Karpas-422 (cell line): Measurements from ENCODE around the gene SDSL. TPM values are rescaled to one million over a fixed set of nuclear protein-coding genes. Genes with fewer than 3 reads are reported as not detected.

ENCODE experiments used
- DNase-seq: peaks from one replicate; pipeline ENCODE4 v3.0.0-alpha.2; 2015
- H2AFZ ChIP-seq: fragments of 200-600 bp; sonication (generic); 2 replicates; pipeline ENCODE4 v1.6.1; 2014; ENCODE audit warnings: antibody characterized with exemption, low read length, mixed read lengths
- H3K27ac ChIP-seq: fragments of 200-600 bp; sonication (generic); 2 replicates; pipeline ENCODE4 v1.5.1; 2014; ENCODE audit warnings: mild to moderate bottlenecking, low read length, moderate library complexity
- H3K27me3 ChIP-seq: fragments of 200-600 bp; sonication (generic); 2 replicates; pipeline ENCODE4 v1.6.1; 2014; ENCODE audit warnings: low read length, mixed read lengths
- H3K36me3 ChIP-seq: fragments of 200-600 bp; sonication (generic); 2 replicates; pipeline ENCODE4 v1.6.1; 2014; ENCODE audit warnings: low read length, mixed read lengths; ENCODE audit not compliant: insufficient read depth
- H3K4me1 ChIP-seq: fragments of 200-600 bp; sonication (generic); 2 replicates; pipeline ENCODE4 v1.6.1; 2014; ENCODE audit warnings: mild to moderate bottlenecking, low read length, mixed read lengths
- H3K4me2 ChIP-seq: fragments of 200-600 bp; sonication (generic); 2 replicates; pipeline ENCODE4 v1.6.1; 2014; ENCODE audit warnings: low read length, low read depth, mild to moderate bottlenecking; ENCODE audit not compliant: poor library complexity, severe bottlenecking
- H3K4me3 ChIP-seq: fragments of 200-600 bp; sonication (generic); 2 replicates; pipeline ENCODE4 v1.5.1; 2014; ENCODE audit warnings: mild to moderate bottlenecking, antibody characterized with exemption, low read length, mixed read lengths
- H3K79me2 ChIP-seq: fragments of 200-600 bp; sonication (generic); 2 replicates; pipeline ENCODE4 v1.6.1; 2014; ENCODE audit warnings: mild to moderate bottlenecking, low read length, mixed read lengths
- H3K9ac ChIP-seq: fragments of 200-600 bp; sonication (generic); 2 replicates; pipeline ENCODE4 v1.6.0; 2014; ENCODE audit warnings: low read length
- H3K9me2 ChIP-seq: fragments of 200-600 bp; sonication (generic), shearing (Covaris generic); replicated peaks from 2 replicates; pipeline ENCODE4 v1.6.0; 2014; ENCODE audit warnings: mild to moderate bottlenecking, low read length, moderate library complexity; ENCODE audit not compliant: insufficient read depth
- H3K9me3 ChIP-seq: fragments of 300-700, 200-600 bp; sonication (generic); 2 replicates; pipeline ENCODE4 v1.6.1; 2014; ENCODE audit warnings: low read length, mixed read lengths
- H4K20me1 ChIP-seq: fragments of 200-600 bp; sonication (generic); 2 replicates; pipeline ENCODE4 v1.6.1; 2014; ENCODE audit warnings: mild to moderate bottlenecking, antibody characterized with exemption, low read length, low read depth; ENCODE audit not compliant: insufficient read depth
- total RNA-seq: library from RNA; depleted of rRNA; stranded (reverse); fragments of >200 nt; shearing (Covaris generic); gene quantifications from 2 replicates; pipeline ENCODE4 v1.2.3, GENCODE V29; 2014; ENCODE audit warnings: low replicate concordance; rRNA removed

The SDSL gene
- total RNA-seq, 1 experiment from 2014 or later = not detected

GRCh38 chr12:113479216-113479589, 57.0 kb downstream of the SDSL start:
- Histone ChIP-seq H3K4me2 (no peak overlapping the region), H3K9ac (no peak overlapping the region), H3K27ac (no peak overlapping the region), H3K36me3 (no peaks in the 10 kb centered on the region), H3K79me2 (no peaks in the 10 kb centered on the region), H3K4me1 (no peaks in the 10 kb centered on the region), H3K9me3 (no peaks in the 10 kb centered on the region), H2AFZ (no peak overlapping the region), H3K9me2 (no peaks in the 10 kb centered on the region), H4K20me1 (no peaks in the 10 kb centered on the region), H3K27me3 (no peaks in the 10 kb centered on the region), H3K4me3 (no peak overlapping the region)
- no peak for DNase-seq

GRCh38 chr12:113479590-113480335, 57.6 kb downstream of the SDSL start:
- no peaks in the 10 kb centered on the region for H4K20me1 ChIP-seq
- no peaks in the 10 kb centered on the region for H3K4me1 ChIP-seq
- no peak overlapping the region for H3K4me2 ChIP-seq
- no peak overlapping the region for H2AFZ ChIP-seq
- DNase-seq = no peak
- no peak overlapping the region for H3K27ac ChIP-seq
- no peaks in the 10 kb centered on the region for H3K36me3 ChIP-seq
- H3K9ac ChIP-seq = no peak overlapping the region
- H3K9me3 ChIP-seq = no peaks in the 10 kb centered on the region
- no peaks in the 10 kb centered on the region for H3K9me2 ChIP-seq
- H3K27me3 ChIP-seq = no peaks in the 10 kb centered on the region
- H3K4me3 ChIP-seq = no peak overlapping the region
- H3K79me2 ChIP-seq = no peaks in the 10 kb centered on the region

GRCh38 chr12:113480336-113480971, 58.3 kb downstream of the SDSL start:
- H3K4me3 ChIP-seq = no peak overlapping the region
- no peaks in the 10 kb centered on the region for H4K20me1 ChIP-seq
- H3K4me1 ChIP-seq = no peaks in the 10 kb centered on the region
- no peak overlapping the region for H3K4me2 ChIP-seq
- no peaks in the 10 kb centered on the region for H3K27me3 ChIP-seq
- H3K36me3 ChIP-seq = no peaks in the 10 kb centered on the region
- no peak overlapping the region for H2AFZ ChIP-seq
- no peaks in the 10 kb centered on the region for H3K79me2 ChIP-seq
- H3K9me3 ChIP-seq = no peaks in the 10 kb centered on the region
- no peaks in the 10 kb centered on the region for H3K9me2 ChIP-seq
- no peak overlapping the region for H3K27ac ChIP-seq
- H3K9ac ChIP-seq = no peak overlapping the region
- no peak for DNase-seq

- no peak overlapping the region for H2AFZ ChIP-seq
- H3K9me2 ChIP-seq = no peaks in the 10 kb centered on the region
- no peak overlapping the region for H3K9ac ChIP-seq
- no peaks in the 10 kb centered on the region for H3K27me3 ChIP-seq
- H3K4me2 ChIP-seq = no peak overlapping the region
- no peaks in the 10 kb centered on the region for H3K4me1 ChIP-seq
- H3K36me3 ChIP-seq = no peaks in the 10 kb centered on the region
- no peak overlapping the region for H3K4me3 ChIP-seq
- DNase-seq = no peak
- no peaks in the 10 kb centered on the region for H3K79me2 ChIP-seq
- H4K20me1 ChIP-seq = no peaks in the 10 kb centered on the region
- H3K9me3 ChIP-seq = no peaks in the 10 kb centered on the region
- no peak overlapping the region for H3K27ac ChIP-seq
Observed at GRCh38 chr12:113482334-113482733, 60.2 kb downstream of the SDSL start.

- Histone ChIP-seq H3K79me2 (no peaks in the 10 kb centered on the region), H3K4me2 (no peak overlapping the region), H3K4me1 (no peaks in the 10 kb centered on the region), H4K20me1 (no peaks in the 10 kb centered on the region), H3K27ac (no peak overlapping the region), H3K4me3 (no peak overlapping the region), H2AFZ (no peak overlapping the region), H3K9ac (no peak overlapping the region), H3K27me3 (no peaks in the 10 kb centered on the region), H3K36me3 (no peaks in the 10 kb centered on the region), H3K9me2 (no peaks in the 10 kb centered on the region), H3K9me3 (no peaks in the 10 kb centered on the region)
- no peak for DNase-seq
Observed at GRCh38 chr12:113485330-113485729, 63.1 kb downstream of the SDSL start.

GRCh38 chr12:113486722-113487121, 64.5 kb downstream of the SDSL start:
- no peak for DNase-seq
- no peaks in the 10 kb centered on the region for H3K9me2 ChIP-seq

More at GRCh38 chr12:113486722-113487121, 64.5 kb downstream of the SDSL start:
- Histone ChIP-seq H3K27ac (no peak overlapping the region), H3K4me1 (no peaks in the 10 kb centered on the region), H3K4me2 (no peak overlapping the region), H3K9ac (no peak overlapping the region), H4K20me1 (no peaks in the 10 kb centered on the region), H3K9me3 (no peaks in the 10 kb centered on the region), H2AFZ (no peak overlapping the region), H3K36me3 (no peaks in the 10 kb centered on the region), H3K4me3 (no peak overlapping the region), H3K79me2 (no peaks in the 10 kb centered on the region), H3K27me3 (no peaks in the 10 kb centered on the region)

Other genes with a start within 250 kb of the SDSL start
- 28.2 and 81.5 TPM in 2 replicates for gene DDX54, start 236.9 kb upstream of the SDSL start, total RNA-seq
- gene RITA1, start 236.7 kb upstream of the SDSL start, total RNA-seq = 34.3 and 47.3 TPM in 2 replicates
- gene TPCN1, start 200.9 kb upstream of the SDSL start, total RNA-seq = 43.9 and 46.4 TPM in 2 replicates
- gene SLC8B1, start 87.3 kb upstream of the SDSL start, total RNA-seq = 5.9 and 9.0 TPM in 2 replicates
- 6.5 and 11.8 TPM in 2 replicates for gene PLBD2, start 63.8 kb upstream of the SDSL start, total RNA-seq
- not detected in 2 replicates for gene SDS, start 18.5 kb upstream of the SDSL start, total RNA-seq
- not detected in 2 replicates for gene LHX5, start 49.5 kb downstream of the SDSL start, total RNA-seq